SK-N-SH treated with all-trans-retinoic acid at 6 μM for 48 hours (cell line): Measurements from ENCODE around the gene UFL1.
"Not testable (repeated sequence)": the region's sequence is repeated elsewhere in the genome, so short reads cannot be mapped to it uniquely, and the experiment has no call there.

Source experiments
- ATAC-seq: fragments of 200-7000 bp; cut with Tn5 transposase; 3 replicates; pipeline ENCODE4 v1.9.1; 2020; ENCODE audit warnings: mild to moderate bottlenecking, moderate library complexity
- ARNTL ChIP-seq: fragments of 450-650 bp; formaldehyde crosslinking; IDR thresholded peaks from 2 replicates; pipeline ENCODE4 v1.5.0; 2020; ENCODE audit warnings: low read depth, mild to moderate bottlenecking, moderate library complexity, borderline replicate concordance
- BACH2 ChIP-seq: fragments of 250-450 bp; sonication (Bioruptor Pico); IDR thresholded peaks from 2 replicates; pipeline ENCODE4 v1.9.0; 2021; ENCODE audit warnings: mild to moderate bottlenecking, borderline replicate concordance
- CREB5 ChIP-seq: fragments of 250-450 bp; sonication (Bioruptor Pico); IDR thresholded peaks from 2 replicates; pipeline ENCODE4 v1.5.1; 2020; ENCODE audit warnings: low read depth, mild to moderate bottlenecking, moderate library complexity
- CSDC2 ChIP-seq: fragments of 250-450 bp; sonication (Bioruptor Pico); IDR thresholded peaks from 2 replicates; pipeline ENCODE4 v1.5.0; 2020; ENCODE audit warnings: mild to moderate bottlenecking, moderate library complexity
- CSRNP3 ChIP-seq: fragments of 250-450 bp; sonication (Bioruptor Pico); IDR thresholded peaks from 2 replicates; pipeline ENCODE4 v1.5.1; 2021; ENCODE audit warnings: mild to moderate bottlenecking, moderate library complexity
- ESRRG ChIP-seq: fragments of 250-450 bp; sonication (Bioruptor Pico); IDR thresholded peaks from 2 replicates; pipeline ENCODE4 v1.6.1; 2021; ENCODE audit warnings: mild to moderate bottlenecking
- GLIS3 ChIP-seq: fragments of 250-450 bp; sonication (Bioruptor Pico); IDR thresholded peaks from 2 replicates; pipeline ENCODE4 v1.5.0; 2020; ENCODE audit warnings: mild to moderate bottlenecking, moderate library complexity
- OSR1 ChIP-seq: fragments of 250-450 bp; sonication (Bioruptor Pico); IDR thresholded peaks from 2 replicates; pipeline ENCODE4 v1.8.0; 2022; ENCODE audit warnings: moderate library complexity, mild to moderate bottlenecking, inconsistent platforms
- PATZ1 ChIP-seq: fragments of 250-450 bp; sonication (Bioruptor Pico); IDR thresholded peaks from 2 replicates; pipeline ENCODE4 v1.8.0; 2020; ENCODE audit warnings: mild to moderate bottlenecking, moderate library complexity, borderline replicate concordance
- POU6F1 ChIP-seq: fragments of 250-450 bp; sonication (Bioruptor Pico); IDR thresholded peaks from 2 replicates; pipeline ENCODE4 v1.8.0; 2021; ENCODE audit warnings: low read depth, mild to moderate bottlenecking, moderate library complexity, borderline replicate concordance
- RARB ChIP-seq: fragments of 250-450 bp; sonication (Bioruptor Pico); IDR thresholded peaks from 2 replicates; pipeline ENCODE4 v1.8.0; 2021; ENCODE audit warnings: mild to moderate bottlenecking, moderate library complexity
- SNAI2 ChIP-seq: fragments of 250-450 bp; sonication (Bioruptor Pico); IDR thresholded peaks from 2 replicates; pipeline ENCODE4 v1.5.0; 2020; ENCODE audit warnings: mild to moderate bottlenecking, moderate library complexity
- TCF4 ChIP-seq: fragments of 250-450 bp; sonication (Bioruptor Pico); IDR thresholded peaks from 2 replicates; pipeline ENCODE4 v1.8.0; 2021; ENCODE audit warnings: mild to moderate bottlenecking, moderate library complexity, borderline replicate concordance
- TOX ChIP-seq: fragments of 250-450 bp; sonication (Bioruptor Pico); IDR thresholded peaks from 2 replicates; pipeline ENCODE4 v1.8.0; 2021; ENCODE audit warnings: mild to moderate bottlenecking, moderate library complexity, borderline replicate concordance
- TSHZ2 ChIP-seq: fragments of 250-450 bp; sonication (Bioruptor Pico); IDR thresholded peaks from 2 replicates; pipeline ENCODE4 v1.5.0; 2020; ENCODE audit warnings: mild to moderate bottlenecking, moderate library complexity
- ZC3H10 ChIP-seq: fragments of 250-450 bp; sonication (Bioruptor Pico); IDR thresholded peaks from 2 replicates; pipeline ENCODE4 v1.5.1; 2021; ENCODE audit warnings: mild to moderate bottlenecking, moderate library complexity
- ZFP3 ChIP-seq: fragments of 250-450 bp; sonication (Bioruptor Pico); IDR thresholded peaks from 2 replicates; pipeline ENCODE4 v1.5.0; 2020; ENCODE audit warnings: mild to moderate bottlenecking, moderate library complexity
- ZFP30 ChIP-seq: fragments of 450-650 bp; formaldehyde crosslinking; IDR thresholded peaks from 2 replicates; pipeline ENCODE4 v1.5.0; 2022; ENCODE audit warnings: mild to moderate bottlenecking, moderate library complexity
- ZNF565 ChIP-seq: fragments of 450-650 bp; formaldehyde crosslinking; conservative IDR thresholded peaks from 2 replicates; pipeline ENCODE4 v1.5.0; 2020; ENCODE audit warnings: low read depth, mild to moderate bottlenecking, moderate library complexity
- ZNF70 ChIP-seq: fragments of 450-650 bp; formaldehyde crosslinking; IDR thresholded peaks from 2 replicates; pipeline ENCODE4 v1.5.0; 2020; ENCODE audit warnings: mild to moderate bottlenecking, moderate library complexity
- ZNF8 ChIP-seq: fragments of 450-650 bp; formaldehyde crosslinking; IDR thresholded peaks from 2 replicates; pipeline ENCODE4 v1.5.0; 2020; ENCODE audit warnings: mild to moderate bottlenecking, moderate library complexity

The UFL1 gene

DNA sequence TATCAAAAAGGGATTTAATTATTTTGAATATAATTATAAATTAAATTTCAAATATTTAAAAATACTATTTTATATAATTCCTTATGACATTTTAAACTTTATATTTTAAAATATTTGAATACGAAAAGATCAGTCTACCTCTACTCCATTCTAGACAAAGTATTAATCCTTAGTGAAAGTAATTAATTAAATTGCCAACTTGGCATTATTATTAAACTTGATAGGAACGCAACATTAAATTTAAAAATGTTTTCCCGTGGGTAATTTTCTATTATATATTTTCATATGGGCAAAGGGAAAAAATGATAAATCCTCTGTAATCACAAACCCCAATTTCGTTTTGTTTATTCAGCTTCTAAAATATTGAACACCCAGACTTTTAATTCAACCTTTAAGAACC, 33.0 kb downstream of the UFL1 start (continued):
- no peak for TF ChIP-seq TSHZ2
- TF ChIP-seq PATZ1 = no peak
- TF ChIP-seq, all 23 proteins: peak for 0

- not testable (repeated sequence) for ATAC-seq
These were observed 38.1 kb downstream of the UFL1 start for GRCh38 chr6:96559740-96560139.

DNA sequence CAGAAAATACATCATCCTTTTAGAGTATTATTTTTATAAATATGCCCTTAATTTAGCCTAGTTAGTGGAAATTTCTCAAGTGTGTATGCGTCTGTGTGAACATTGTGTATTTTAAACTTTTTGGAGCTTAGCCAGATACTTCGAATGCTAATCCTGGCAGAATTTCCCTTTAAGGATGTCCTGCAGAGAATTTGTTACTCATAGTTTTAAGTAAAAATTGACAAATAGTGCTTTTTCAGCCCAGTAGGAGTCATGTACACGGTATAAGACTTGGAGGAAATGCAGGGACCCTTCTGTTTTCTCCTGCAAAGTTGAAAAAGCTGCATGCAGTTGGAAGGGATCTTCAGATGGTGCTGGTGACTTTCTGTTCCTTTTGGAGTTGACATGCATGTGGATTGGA, 41.3 kb downstream of the UFL1 start, which contains the start of gene FHL5:
Gene FHL5, plus strand, starts transcription at position 243 of the 400 bp plus-strand sequence. CDS start 40,486 bp downstream, outside the sequence.
- ATAC-seq = no peak
- TF ChIP-seq POU6F1 (CRISPR knock-in tag) (no peak), BACH2 (CRISPR knock-in tag) (no peak), ZC3H10 (CRISPR knock-in tag) (no peak), CREB5 (CRISPR knock-in tag) (no peak), GLIS3 (CRISPR knock-in tag) (no peak), CSRNP3 (no peak), CSDC2 (CRISPR knock-in tag) (no peak), ZNF70 (CRISPR knock-in tag) (no peak), RARB (CRISPR knock-in tag) (no peak), ARNTL (CRISPR knock-in tag) (no peak), ZFP30 (CRISPR knock-in tag) (no peak), ZNF565 (CRISPR knock-in tag) (no peak), SNAI2 (CRISPR knock-in tag) (no peak), ZNF8 (no peak)
- TF ChIP-seq, all 23 proteins: peak for 0

GRCh38 chr6:96563853-96564252, 42.2 kb downstream of the UFL1 start:
- ATAC-seq = no peak
- no peak for TF ChIP-seq POU6F1 (CRISPR knock-in tag)
- no peak for TF ChIP-seq PATZ1
- TF ChIP-seq TOX (CRISPR knock-in tag) = no peak
- no peak for TF ChIP-seq ARNTL (CRISPR knock-in tag)
- TF ChIP-seq ZFP3 (CRISPR knock-in tag) = no peak
- TF ChIP-seq OSR1 (CRISPR knock-in tag) = no peak
- TF ChIP-seq SNAI2 (CRISPR knock-in tag) = no peak
- TF ChIP-seq TCF4 (CRISPR knock-in tag) = no peak
- TF ChIP-seq BACH2 (CRISPR knock-in tag) = no peak
- TF ChIP-seq ZC3H10 (CRISPR knock-in tag) = no peak
- TF ChIP-seq ESRRG (CRISPR knock-in tag) = no peak
- no peak for TF ChIP-seq CREB5 (CRISPR knock-in tag)
